Activated CD4-positive, alpha-beta T cell treated with anti-CD3 and anti-CD28 coated beads, Interleukin-10, Interleukin-2, amounts not matched to agents 100 ng/mL and 50 ng/mL, durations not matched to agents 16 hours and 8 hours (primary cell): ENCODE data around the gene ERC2.

Experiments
- DNase-seq: peaks from one replicate; pipeline ENCODE4 v3.0.0-alpha.2; 2020

Gene ERC2

GRCh38 chr3:56424336-56424735, 43.9 kb downstream of the ERC2 start:
- no peak for DNase-seq

GRCh38 chr3:56423661-56424099, 44.6 kb downstream of the ERC2 start:
- no peak for DNase-seq

- no peak for DNase-seq
Observed at GRCh38 chr3:56422316-56422715, 46.0 kb downstream of the ERC2 start.

DNA sequence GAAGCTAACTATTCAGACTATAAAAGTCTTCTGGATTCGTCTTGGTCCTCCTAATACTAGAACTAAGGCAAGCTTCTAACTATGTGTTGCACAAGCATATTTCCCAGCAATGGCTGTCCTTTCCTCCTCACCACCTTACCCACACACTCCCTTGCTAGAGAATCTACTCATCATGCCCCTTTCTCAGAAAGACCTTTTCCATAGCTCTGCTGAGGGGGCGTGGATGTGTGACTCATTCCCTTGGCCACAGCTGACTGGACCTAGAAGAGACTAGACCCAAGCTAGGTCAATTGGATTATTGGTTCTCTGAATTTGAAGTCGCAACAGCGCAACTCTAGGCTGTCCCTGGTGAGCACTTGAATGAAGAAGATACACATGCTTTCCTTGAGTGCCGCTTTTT, 47.1 kb downstream of the ERC2 start:
- no peak for DNase-seq

GRCh38 chr3:56415652-56416051, 52.6 kb downstream of the ERC2 start:
- DNase-seq = no peak

DNA sequence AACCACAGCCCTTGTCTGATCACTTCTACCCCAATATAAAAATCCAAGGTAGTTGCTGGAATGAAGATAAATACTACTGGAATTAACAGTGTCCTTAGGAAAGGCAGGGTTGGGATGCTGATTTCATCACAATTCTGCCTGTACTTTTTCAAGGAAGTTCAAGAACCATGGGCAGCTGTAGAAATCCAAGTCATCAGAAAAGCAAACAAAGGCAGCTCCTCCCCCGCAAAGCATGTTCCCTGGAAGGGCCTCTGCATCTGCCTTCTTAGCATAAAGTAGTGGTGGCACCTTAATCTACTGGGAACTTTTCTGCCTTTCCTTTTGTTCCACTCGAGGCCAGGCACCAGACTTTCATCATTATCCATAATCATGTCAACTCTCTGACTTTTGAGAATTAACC, 54.4 kb downstream of the ERC2 start:
- DNase-seq = no peak

GRCh38 chr3:56411166-56411565, 57.1 kb downstream of the ERC2 start:
- no peak for DNase-seq

- DNase-seq = no peak
Observed at GRCh38 chr3:56410576-56410975, 57.7 kb downstream of the ERC2 start.

DNA sequence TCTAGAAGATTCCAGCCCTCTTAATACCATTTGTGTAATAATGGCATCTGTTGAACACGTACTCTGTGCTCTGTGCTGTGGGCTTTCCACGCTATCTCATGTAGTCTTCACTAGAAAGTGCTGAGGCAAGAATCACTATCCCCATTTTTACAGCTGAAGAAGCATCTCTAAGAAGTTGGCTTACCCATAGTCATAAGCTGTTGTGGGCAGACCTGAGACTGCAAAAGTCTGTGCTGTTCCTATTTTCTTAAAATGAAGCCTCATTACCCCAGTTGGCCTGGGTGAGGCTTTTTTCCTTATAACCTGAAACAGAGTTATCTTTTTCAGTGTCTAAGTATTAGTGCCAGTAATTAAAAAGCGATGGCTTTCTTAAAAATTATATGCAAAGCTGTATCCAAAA, 58.5 kb downstream of the ERC2 start:
- no peak for DNase-seq

- DNase-seq = no peak
Observed at GRCh38 chr3:56408761-56409196, 59.5 kb downstream of the ERC2 start.

DNA sequence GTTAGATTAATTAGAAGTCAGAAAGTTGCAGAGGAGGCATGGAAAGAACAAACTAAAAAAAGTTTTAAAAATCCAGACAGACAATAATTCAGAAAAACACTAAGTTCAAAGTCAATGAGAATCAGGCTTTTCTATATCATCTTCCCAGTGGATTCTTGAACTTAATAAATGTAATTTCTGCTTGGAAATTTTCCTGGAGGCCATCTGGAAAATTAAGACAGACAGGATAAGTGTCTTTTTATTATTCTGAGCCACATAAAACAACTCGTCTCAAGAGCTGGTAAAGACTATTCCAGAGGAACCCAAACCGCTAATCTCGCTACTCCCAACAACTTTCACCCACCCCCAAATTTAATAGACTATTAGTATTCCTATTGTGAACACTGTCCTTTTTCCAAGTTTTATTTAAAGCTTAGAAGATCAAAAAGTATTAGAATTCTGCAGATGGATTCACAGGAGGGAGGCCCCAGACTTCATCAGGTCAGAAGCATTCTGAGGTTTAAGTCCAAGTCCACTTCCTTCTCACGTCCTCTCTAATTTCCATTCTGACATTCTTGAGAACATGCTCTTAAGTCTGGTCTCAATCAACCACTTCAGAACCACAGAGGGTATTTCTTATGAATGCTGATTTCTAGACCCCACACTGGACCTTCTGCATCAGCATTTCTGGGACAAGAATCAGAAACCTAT, 61.3 kb downstream of the ERC2 start:
- no peak for DNase-seq

- no peak for DNase-seq
Observed at GRCh38 chr3:56404884-56405283, 63.4 kb downstream of the ERC2 start.

DNA sequence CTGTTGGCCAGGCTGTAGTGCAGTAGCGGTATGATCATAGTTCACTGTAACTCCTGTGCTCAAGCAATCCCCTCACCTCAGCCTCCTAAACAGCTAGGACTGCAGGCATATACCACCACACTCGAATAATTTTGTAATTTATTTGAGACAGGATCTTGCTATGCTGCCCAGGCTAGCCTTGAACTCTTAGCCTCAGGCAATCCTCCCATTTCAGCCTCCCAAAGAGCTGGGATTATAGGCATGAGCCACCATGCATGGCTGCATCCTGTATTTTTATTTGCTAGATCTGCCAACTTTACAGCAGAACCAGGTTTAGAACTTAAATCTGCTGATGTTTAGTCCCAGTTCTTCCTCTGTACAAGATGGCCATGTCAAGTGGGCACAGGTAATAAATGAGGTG, 69.6 kb downstream of the ERC2 start:
- DNase-seq = no peak

- no peak for DNase-seq
Observed at GRCh38 chr3:56397798-56398197, 70.5 kb downstream of the ERC2 start.

DNA sequence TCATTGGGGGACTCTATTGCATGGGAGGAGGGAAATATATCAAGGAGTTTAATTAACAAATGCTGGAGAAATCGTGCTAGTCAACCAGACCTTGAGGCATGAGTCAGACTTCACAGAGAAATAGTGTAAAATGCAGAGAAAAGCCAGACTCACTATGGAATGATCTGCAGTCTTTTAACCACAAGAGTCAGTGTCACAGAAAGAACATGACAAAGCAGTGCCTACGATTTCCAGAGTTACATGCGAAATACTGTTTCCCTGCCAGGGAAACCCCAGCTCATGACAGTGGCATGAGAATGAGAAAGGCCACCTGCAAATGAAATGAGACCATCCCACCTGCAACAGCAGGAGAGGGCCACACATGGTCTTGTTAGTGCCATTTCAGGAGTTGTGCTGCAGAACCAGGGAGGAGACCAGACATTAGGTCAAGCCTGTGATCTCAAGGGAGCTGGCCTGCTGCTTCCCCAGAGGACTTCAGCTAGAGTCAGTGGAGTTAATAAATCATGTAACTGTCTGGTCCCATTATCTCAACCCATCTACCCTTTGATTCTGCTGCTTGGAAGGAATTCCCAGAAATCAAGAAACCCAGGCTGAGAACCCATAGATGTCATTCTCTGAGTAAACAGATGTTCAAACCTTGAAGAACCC, 79.0 kb downstream of the ERC2 start:
- peak; percentile 6 for DNase-seq

GRCh38 chr3:56383092-56383491, 85.2 kb downstream of the ERC2 start:
- no peak for DNase-seq

- no peak for DNase-seq
Observed at GRCh38 chr3:56379723-56380287, 88.5 kb downstream of the ERC2 start.

DNA sequence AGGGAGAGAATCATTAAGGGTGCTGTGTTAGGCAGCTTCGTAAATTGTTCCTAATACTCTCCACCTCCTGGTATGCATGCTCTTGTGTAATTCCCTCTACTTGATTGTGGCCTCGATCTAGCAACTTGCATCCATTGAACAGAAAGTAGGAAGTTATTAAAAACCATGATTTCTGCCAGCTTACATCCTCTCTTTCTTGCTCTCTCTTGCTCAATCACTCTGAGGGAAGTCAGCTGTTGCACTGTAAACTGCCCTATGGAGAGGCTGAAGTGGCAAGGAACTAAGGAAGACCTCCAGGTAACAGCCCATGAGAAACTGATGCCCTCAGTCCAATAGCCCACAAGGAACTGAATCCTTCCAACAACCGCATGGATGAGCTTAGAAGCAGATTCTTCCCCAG, 92.6 kb downstream of the ERC2 start:
- DNase-seq = no peak

GRCh38 chr3:56373386-56373785, 94.9 kb downstream of the ERC2 start:
- no peak for DNase-seq

DNA sequence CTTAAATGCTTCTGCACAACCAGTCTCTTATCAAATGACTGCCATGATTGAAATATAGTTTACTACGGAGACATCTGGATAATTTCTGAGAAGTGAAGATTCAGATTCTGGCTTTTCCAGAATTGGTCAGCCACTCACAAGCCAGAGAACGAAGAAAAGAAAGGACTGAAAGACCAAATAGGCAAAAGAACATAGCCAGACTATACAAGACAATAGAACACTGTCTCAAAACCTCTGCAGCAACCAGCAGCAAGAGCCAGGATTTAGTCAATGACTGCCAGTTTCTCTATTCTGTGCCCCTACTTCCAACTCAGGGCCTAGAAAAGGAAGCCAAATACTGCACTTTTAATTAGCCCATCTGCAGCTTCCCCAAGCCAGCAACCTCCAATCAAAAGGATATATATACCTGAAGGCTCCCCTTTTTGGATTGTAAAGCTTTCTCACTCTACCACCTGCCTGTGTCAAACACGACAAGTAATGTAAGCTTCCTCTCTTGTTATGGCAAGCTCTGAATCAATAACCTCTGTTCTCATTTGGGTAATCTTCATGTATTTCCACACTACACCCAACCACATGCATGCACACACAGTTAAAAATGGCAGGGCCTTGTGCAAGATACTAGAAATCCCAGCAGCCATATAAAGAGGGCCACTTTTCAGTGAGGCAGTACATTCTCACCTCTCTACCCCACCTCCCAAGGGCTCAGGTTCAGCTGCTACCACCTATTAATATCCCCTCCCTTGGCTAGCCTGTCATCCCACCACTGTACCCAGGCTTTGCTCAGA, 97.1 kb downstream of the ERC2 start:
- DNase-seq = no peak

DNA sequence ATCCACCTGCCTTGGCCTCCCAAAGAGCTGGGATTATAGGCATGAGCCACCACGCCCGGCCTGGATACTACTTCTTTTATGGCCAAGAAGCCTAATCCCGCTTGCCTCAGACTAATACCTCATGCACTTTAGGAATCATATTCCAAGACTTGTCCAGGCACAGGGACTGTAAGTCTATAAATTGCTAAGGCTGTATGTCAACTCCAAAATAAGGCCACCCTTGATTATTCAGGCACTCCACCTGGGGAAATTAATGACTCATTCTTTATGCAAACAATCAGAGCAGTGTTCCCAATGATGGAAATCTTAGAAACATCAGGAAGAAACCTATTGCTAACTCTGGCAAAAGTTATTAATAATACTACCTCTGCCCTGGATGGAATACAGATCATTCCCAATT, 98.4 kb downstream of the ERC2 start:
- no peak for DNase-seq

- no peak for DNase-seq
Observed at GRCh38 chr3:56368846-56369245, 99.4 kb downstream of the ERC2 start.

GRCh38 chr3:56366641-56367162, 101.6 kb downstream of the ERC2 start:
- DNase-seq = no peak
